GM12864 (cell line): ENCODE data around the gene ALG8.

Source experiments
- DNase-seq: peaks from one replicate; pipeline ENCODE4 v3.0.0-alpha.2; 2011; ENCODE audit warnings: low read depth
- H3K4me3 ChIP-seq: 2 replicates; pipeline ENCODE4 v1.5.1; 2011; ENCODE audit warnings: mild to moderate bottlenecking, low read depth, low read length, control low read depth
- TF ChIP-seq, protein P1 (sequence below): IDR thresholded peaks from 2 replicates; pipeline ENCODE4 v1.5.1; 2011; ENCODE audit warnings: low read depth, mild to moderate bottlenecking, moderate library complexity, low read length, control low read depth, inconsistent platforms; ENCODE audit errors: missing control alignments

The ALG8 gene

GRCh38 chr11:78160557-78160956 lies 21.1 kb upstream of the ALG8 start:
- no peak for DNase-seq
- TF ChIP-seq, protein P1, sequence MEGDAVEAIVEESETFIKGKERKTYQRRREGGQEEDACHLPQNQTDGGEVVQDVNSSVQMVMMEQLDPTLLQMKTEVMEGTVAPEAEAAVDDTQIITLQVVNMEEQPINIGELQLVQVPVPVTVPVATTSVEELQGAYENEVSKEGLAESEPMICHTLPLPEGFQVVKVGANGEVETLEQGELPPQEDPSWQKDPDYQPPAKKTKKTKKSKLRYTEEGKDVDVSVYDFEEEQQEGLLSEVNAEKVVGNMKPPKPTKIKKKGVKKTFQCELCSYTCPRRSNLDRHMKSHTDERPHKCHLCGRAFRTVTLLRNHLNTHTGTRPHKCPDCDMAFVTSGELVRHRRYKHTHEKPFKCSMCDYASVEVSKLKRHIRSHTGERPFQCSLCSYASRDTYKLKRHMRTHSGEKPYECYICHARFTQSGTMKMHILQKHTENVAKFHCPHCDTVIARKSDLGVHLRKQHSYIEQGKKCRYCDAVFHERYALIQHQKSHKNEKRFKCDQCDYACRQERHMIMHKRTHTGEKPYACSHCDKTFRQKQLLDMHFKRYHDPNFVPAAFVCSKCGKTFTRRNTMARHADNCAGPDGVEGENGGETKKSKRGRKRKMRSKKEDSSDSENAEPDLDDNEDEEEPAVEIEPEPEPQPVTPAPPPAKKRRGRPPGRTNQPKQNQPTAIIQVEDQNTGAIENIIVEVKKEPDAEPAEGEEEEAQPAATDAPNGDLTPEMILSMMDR = no peak
- H3K4me3 ChIP-seq = no peak overlapping the region

GRCh38 chr11:78158987-78159652 lies 19.7 kb upstream of the ALG8 start:
- no peak overlapping the region for H3K4me3 ChIP-seq
- TF ChIP-seq, protein P1 = no peak
- DNase-seq = no peak

DNA sequence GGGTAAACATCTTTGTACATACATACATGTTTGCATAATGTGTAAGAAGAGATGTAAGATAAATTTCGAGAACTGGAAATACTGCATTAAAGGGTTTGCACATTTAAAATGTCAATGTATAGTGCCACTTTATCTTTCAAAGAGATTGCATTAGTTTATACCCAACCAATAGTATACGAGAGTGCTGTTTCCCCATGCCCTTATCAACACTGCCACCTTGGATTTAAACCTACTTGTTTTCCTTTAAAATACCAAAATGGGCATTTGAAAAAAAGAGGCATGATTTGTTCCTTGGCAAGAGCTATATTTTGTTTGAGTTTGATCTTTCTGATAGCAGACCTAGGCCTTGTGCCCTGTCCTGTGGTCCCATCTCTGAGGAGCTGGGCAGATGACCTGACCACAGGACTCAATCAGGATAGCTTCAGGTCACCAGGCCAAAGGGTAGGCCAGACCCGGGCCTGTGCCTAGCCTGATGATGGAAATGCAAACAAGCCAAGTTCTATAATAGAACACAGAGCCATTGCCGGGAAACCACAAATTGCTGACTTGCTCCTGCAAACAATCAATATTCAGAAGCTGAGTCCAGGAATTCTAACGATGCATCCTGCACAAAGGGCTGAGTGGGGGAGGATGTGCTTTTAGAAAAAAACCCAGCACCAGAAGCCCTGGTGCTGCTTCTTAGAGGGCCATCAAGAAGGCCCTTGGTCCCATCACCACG lies 16.9 kb upstream of the ALG8 start:
- TF ChIP-seq, protein P1 = no peak
- H3K4me3 ChIP-seq = no peak overlapping the region
- DNase-seq = no peak

GRCh38 chr11:78151804-78152203 lies 12.4 kb upstream of the ALG8 start:
- H3K4me3 ChIP-seq = no peak overlapping the region
- TF ChIP-seq, protein P1 = no peak
- DNase-seq = no peak

DNA sequence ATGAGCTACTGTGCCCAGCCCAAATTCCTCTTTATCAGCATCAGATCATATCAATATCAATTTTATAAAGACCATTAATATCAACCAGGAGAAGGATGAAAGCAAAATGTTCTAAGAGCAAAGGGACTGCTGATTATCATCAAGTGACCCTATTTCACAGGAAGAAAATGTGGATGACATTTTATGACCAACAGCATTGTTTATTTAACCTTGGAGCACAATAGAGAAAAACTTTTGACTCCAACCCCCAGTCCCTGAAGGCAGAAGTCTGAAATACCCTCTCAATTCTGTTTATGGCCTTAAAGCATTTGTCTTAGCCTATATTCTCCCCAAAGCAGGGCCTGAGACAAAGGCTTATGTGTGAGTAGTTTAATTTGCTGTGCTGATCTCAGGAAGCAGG lies 11.3 kb upstream of the ALG8 start:
- H3K4me3 ChIP-seq = no peak overlapping the region
- TF ChIP-seq, protein P1 = no peak
- no peak for DNase-seq

- H3K4me3 ChIP-seq = no peak overlapping the region
- DNase-seq = no peak
- TF ChIP-seq, protein P1 = no peak
These were observed 10.9 kb upstream of the ALG8 start for GRCh38 chr11:78150346-78150745.

GRCh38 chr11:78149646-78150045 lies 10.2 kb upstream of the ALG8 start:
- TF ChIP-seq, protein P1 = no peak
- no peak for DNase-seq

More at GRCh38 chr11:78149646-78150045, 10.2 kb upstream of the ALG8 start:
- no peak overlapping the region for H3K4me3 ChIP-seq
